Stomach (tissue), 4 donors: ENCODE measurements around the gene VEZF1.

Experiments used
- POLR2A ChIP-seq, 4 donors: fragments of 450-650 bp; IDR thresholded peaks; one replicate each; pipeline ENCODE4 v1.6.1; 2016; ENCODE audit warnings: antibody characterized with exemption in 4 of 4, control low read depth in 2 of 4, mild to moderate bottlenecking in 1 of 4, moderate library complexity in 1 of 4
- TF ChIP-seq, protein P1 (sequence below), 7 experiments: fragments of 450-650 bp in 4 of 7; fragments of 200-600 bp in 3 of 7; sonication (generic) in 3 of 7; IDR thresholded peaks; one replicate each; pipeline ENCODE4 v1.5.1; 2016 to 2019; ENCODE audit warnings: antibody characterized with exemption in 7 of 7, control low read depth in 2 of 7, mild to moderate bottlenecking in 1 of 7

DNA sequence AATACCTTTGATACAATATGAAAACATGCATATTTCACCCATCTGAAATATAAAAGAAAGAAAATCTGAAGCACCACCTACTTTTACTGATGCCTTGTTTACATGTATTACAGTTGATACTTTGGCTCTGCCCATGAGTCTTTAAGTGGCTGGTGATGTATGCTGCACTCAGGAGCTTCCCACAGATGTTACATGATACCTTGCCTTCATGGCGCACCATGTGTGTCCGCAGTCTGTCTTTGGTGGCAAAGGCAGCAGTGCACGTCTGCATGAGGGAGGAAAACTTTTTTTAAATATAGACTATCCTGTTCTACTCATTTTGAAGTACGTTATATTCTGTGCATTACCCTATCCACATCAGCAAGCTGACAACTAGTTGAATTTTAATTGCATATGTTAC, 7.5 kb downstream of the VEZF1 start:
- TF ChIP-seq, protein P1, sequence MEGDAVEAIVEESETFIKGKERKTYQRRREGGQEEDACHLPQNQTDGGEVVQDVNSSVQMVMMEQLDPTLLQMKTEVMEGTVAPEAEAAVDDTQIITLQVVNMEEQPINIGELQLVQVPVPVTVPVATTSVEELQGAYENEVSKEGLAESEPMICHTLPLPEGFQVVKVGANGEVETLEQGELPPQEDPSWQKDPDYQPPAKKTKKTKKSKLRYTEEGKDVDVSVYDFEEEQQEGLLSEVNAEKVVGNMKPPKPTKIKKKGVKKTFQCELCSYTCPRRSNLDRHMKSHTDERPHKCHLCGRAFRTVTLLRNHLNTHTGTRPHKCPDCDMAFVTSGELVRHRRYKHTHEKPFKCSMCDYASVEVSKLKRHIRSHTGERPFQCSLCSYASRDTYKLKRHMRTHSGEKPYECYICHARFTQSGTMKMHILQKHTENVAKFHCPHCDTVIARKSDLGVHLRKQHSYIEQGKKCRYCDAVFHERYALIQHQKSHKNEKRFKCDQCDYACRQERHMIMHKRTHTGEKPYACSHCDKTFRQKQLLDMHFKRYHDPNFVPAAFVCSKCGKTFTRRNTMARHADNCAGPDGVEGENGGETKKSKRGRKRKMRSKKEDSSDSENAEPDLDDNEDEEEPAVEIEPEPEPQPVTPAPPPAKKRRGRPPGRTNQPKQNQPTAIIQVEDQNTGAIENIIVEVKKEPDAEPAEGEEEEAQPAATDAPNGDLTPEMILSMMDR (IDR thresholded peaks at IDR 0.05), result no peak
- TF ChIP-seq POLR2A (IDR thresholded peaks at IDR 0.05), result no peak
